Measurements from ENCODE around the gene PGAP1.

Gene PGAP1

GRCh38 chr2:196792865-196793264 lies 133.6 kb downstream of the PGAP1 start:
- DNase-seq: no peak

GRCh38 chr2:196783431-196784094 lies 142.9 kb downstream of the PGAP1 start:
- no peak for DNase-seq
